ENCODE results near the gene TYRO3.
A peak's percentile ranks its signal among the peaks of the same experiment; 100 is the strongest.

TYRO3 gene

GRCh38 chr15:41513506-41514227 is 45.3 kb upstream of the TYRO3 start, which contains the start of gene LTK:
Gene LTK, minus strand, starts transcription at chr15:41513827. Its CDS starts 118 bp downstream, at chr15:41513709.
- no peak for TF ChIP-seq CTCF (IDR thresholded peaks at IDR 0.05; ENCODE audit: borderline replicate concordance, insufficient read depth, low read depth, low read length)
- peak within 1 kb of the TSS; percentile 44 for H3K4me3 ChIP-seq (ENCODE audit: low read depth, low read length)

- TF ChIP-seq CTCF (IDR thresholded peaks at IDR 0.05; ENCODE audit: borderline replicate concordance, insufficient read depth, low read depth, low read length) = no peak
- no peak overlapping the region for H3K4me3 ChIP-seq (ENCODE audit: low read depth, low read length)
Observed at GRCh38 chr15:41517895-41518449, 41.0 kb upstream of the TYRO3 start.

- H3K4me3 ChIP-seq (ENCODE audit: low read depth, low read length) = no peak overlapping the region
- no peak for TF ChIP-seq CTCF (IDR thresholded peaks at IDR 0.05; ENCODE audit: borderline replicate concordance, insufficient read depth, low read depth, low read length)
Observed at GRCh38 chr15:41520636-41521035, 38.4 kb upstream of the TYRO3 start.

- no peak for TF ChIP-seq CTCF (IDR thresholded peaks at IDR 0.05; ENCODE audit: borderline replicate concordance, insufficient read depth, low read depth, low read length)
- no peak overlapping the region for H3K4me3 ChIP-seq (ENCODE audit: low read depth, low read length)
Observed at GRCh38 chr15:41521614-41522013, 37.4 kb upstream of the TYRO3 start.

GRCh38 chr15:41523097-41523496 is 35.9 kb upstream of the TYRO3 start:
- TF ChIP-seq CTCF (IDR thresholded peaks at IDR 0.05; ENCODE audit: borderline replicate concordance, insufficient read depth, low read depth, low read length) = no peak
- H3K4me3 ChIP-seq (ENCODE audit: low read depth, low read length) = no peak overlapping the region

GRCh38 chr15:41530363-41530956 is 28.6 kb upstream of the TYRO3 start:
- no peak for TF ChIP-seq CTCF (IDR thresholded peaks at IDR 0.05; ENCODE audit: borderline replicate concordance, insufficient read depth, low read depth, low read length)
- H3K4me3 ChIP-seq (ENCODE audit: low read depth, low read length) = no peak overlapping the region

- no peak for TF ChIP-seq CTCF (IDR thresholded peaks at IDR 0.05; ENCODE audit: borderline replicate concordance, insufficient read depth, low read depth, low read length)
- H3K4me3 ChIP-seq (ENCODE audit: low read depth, low read length) = no peak overlapping the region
Observed at GRCh38 chr15:41535544-41535943, 23.5 kb upstream of the TYRO3 start.
